MCF 10A (cell line): ENCODE data around the gene LRAT. TPM values are rescaled to one million over a fixed set of nuclear protein-coding genes. Genes with fewer than 3 reads are reported as not detected.
A peak's percentile ranks its signal among the peaks of the same experiment; 100 is the strongest.

ENCODE experiments used
- BruUV-seq: library from RNA; stranded (reverse); fragments of 400-500 nt; replicated peaks from 2 replicates; lab custom pipeline; 2021; lab: Mats Ljungman, UMichigan
- CTCF ChIA-PET: fragments of 300-600 bp; sonication (Branson Sonifier 250); formaldehyde crosslinking; extraction: SDS; loops from one replicate; lab custom pipeline; 2021; ENCODE audit warnings: antibody characterized with exemption, inconsistent platforms; lab: Yijun Ruan, JAX
- POLR2A ChIA-PET: fragments of 300-600, 350-650 bp; sonication (Branson Sonifier 250); formaldehyde crosslinking; extraction: SDS; loops from one replicate; lab custom pipeline; 2020; ENCODE audit warnings: antibody characterized with exemption, inconsistent platforms; lab: Yijun Ruan, JAX
- DNase-seq: peaks from one replicate; pipeline ENCODE4 v3.0.0-alpha.2; 2018; ENCODE audit not compliant: unreplicated experiment
- H3K27ac Mint-ChIP-seq: one replicate; pipeline ENCODE4 v1.8.0; 2022; ENCODE audit warnings: mild to moderate bottlenecking, low read depth, mixed read lengths; ENCODE audit not compliant: unreplicated experiment
- H3K27me3 Mint-ChIP-seq: one replicate; pipeline ENCODE4 v1.8.0; 2022; ENCODE audit warnings: mixed read lengths; ENCODE audit not compliant: insufficient read depth, unreplicated experiment
- H3K36me3 Mint-ChIP-seq: one replicate; pipeline ENCODE4 v1.8.0; 2022; ENCODE audit warnings: mild to moderate bottlenecking, moderate library complexity, mixed read lengths; ENCODE audit not compliant: insufficient read depth, unreplicated experiment
- H3K4me1 Mint-ChIP-seq: one replicate; pipeline ENCODE4 v1.8.0; 2022; ENCODE audit warnings: mixed read lengths; ENCODE audit not compliant: insufficient read depth, unreplicated experiment
- H3K4me3 Mint-ChIP-seq: one replicate; pipeline ENCODE4 v1.8.0; 2022; ENCODE audit warnings: mild to moderate bottlenecking, moderate library complexity, mixed read lengths; ENCODE audit not compliant: unreplicated experiment
- H3K9me3 Mint-ChIP-seq: one replicate; pipeline ENCODE4 v1.8.0; 2022; ENCODE audit warnings: mixed read lengths; ENCODE audit not compliant: unreplicated experiment
- CTCF ChIP-seq: fragments of 200-600 bp; IDR thresholded peaks from one replicate; pipeline ENCODE4 v1.8.0; 2022; ENCODE audit warnings: antibody characterized with exemption, mild to moderate bottlenecking; ENCODE audit not compliant: unreplicated experiment
- intact Hi-C: fragments of 100-400 bp; cut with micrococcal nuclease; formaldehyde crosslinking; loops from 2 replicates; pipeline ENCODE4 v1.14.1; 2022
- total RNA-seq: library from RNA; stranded (reverse); gene quantifications from 2 replicates; pipeline ENCODE4 v1.2.3, GENCODE V29; 2022

The LRAT gene
- total RNA-seq, 1 experiment from 2014 or later: 5.8 TPM

DNA sequence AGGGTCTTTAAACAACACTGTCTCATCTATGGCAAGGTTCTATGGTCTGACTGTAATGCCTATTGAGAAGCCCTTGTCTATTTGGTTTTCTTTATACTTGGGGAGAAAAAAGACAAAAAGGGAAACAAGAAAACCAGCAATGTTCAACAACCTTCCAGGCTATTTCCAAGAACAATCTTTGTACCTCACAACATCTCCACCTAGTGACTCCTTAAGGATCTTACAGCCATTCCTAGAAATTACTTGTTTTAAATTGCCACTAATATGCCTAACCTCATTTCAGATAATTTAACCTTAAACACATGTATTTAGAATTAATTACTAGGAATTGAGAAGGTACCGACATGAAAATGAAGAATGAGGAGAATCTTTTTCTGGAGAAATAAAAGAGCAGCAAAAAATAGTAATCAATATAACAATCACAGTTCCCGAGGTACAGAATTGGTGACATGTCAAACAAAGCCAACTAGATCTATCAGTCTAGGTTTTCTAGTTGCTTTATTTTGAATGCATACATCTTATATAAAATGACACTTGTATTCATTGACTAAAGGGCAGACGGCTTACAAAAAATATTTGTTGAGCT, 35.7 kb downstream of the LRAT start:
- H3K27ac Mint-ChIP-seq: no peak overlapping the region
- H3K27me3 Mint-ChIP-seq: no peaks in the 10 kb centered on the region
- no peaks in the 10 kb centered on the region for H3K36me3 Mint-ChIP-seq
- intact Hi-C loops: loop anchor here (1.0 to 2.0 kb wide), 5 partner anchors 92 to 227 kb away; no protein-coding TSS in a partner anchor
- no peaks in the 10 kb centered on the region for H3K4me1 Mint-ChIP-seq
- H3K4me3 Mint-ChIP-seq: no peak overlapping the region
- peaks cover 8% of the 10 kb centered on the region for H3K9me3 Mint-ChIP-seq
- no TSS peak for BruUV-seq
- DNase-seq: peak; percentile 57
- CTCF ChIA-PET: interaction anchor here (0.6 to 5.5 kb wide), 23 partner anchors 12 to 544 kb away, joined by 3 to 117 read pairs (median 3); partner anchors contain the start of gene PLRG1
- POLR2A ChIA-PET: interaction anchor here (0.7 to 1.4 kb wide), 2 partner anchors 92 to 139 kb away, joined by 5 to 8 read pairs; no protein-coding TSS in a partner anchor
- peak; percentile 67 for TF ChIP-seq CTCF

DNA sequence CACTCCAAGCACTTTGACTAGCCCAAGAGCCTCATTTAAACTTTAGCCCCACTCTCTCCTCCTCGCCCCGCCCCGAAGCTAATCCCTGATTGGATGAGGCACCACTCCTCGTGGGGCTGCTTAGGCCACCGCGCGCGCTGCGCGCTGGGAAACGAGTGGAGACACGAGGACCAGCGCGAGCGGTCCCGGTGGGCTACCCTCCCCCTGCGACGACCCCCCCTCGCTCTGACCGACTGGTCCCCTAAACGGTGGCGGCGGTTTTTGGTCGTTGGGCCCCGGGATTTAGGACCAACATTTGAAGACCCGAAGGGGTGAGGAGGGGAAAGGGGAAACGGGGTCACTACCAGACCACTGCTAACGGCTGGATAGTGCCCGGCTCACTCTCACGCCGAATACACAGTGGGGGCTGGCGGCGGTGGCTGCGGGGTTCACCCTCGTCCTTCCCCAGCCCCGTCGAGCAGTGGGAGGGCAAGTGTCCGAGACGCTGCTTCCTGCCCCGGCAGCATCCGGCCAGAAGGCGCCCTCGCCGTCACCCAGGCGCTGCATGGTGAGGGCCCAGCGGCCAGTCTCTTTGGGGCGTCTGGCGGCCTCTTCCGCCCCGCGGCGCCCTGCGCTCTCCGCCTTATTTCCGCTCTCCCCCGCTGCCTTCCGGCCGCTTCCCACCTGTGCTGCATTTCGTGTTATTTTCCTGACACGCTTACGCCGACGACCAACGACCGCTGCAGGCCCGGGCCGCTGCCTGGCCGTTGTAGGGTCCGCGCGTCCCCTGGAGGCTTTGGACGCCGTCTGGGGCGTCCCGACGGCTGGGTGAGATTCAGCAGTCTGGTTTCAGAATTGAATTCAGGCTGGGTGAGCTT, 37.6 kb downstream of the LRAT start, which contains the start of gene RBM46:
RBM46 (plus strand) TSS at position 147 of the 857 bp plus-strand sequence. CDS start 15,481 bp downstream, outside the sequence.
- H3K27me3 Mint-ChIP-seq: no peaks in the 10 kb centered on the region
- no peak within 1 kb of the TSS for H3K27ac Mint-ChIP-seq
- no TSS peak for BruUV-seq
- no peak within 1 kb of the TSS for H3K4me3 Mint-ChIP-seq
- H3K4me1 Mint-ChIP-seq: no peaks in the 10 kb centered on the region
- CTCF ChIA-PET: interaction anchor here (0.6 to 5.5 kb wide), 14 partner anchors 12 to 231 kb away, joined by 3 to 117 read pairs (median 4); partner anchors contain the start of gene PLRG1
- intact Hi-C loops: no loop called here
- H3K9me3 Mint-ChIP-seq: peaks cover 4% of the 10 kb centered on the region
- DNase-seq: no peak
- no peaks in the 10 kb centered on the region for H3K36me3 Mint-ChIP-seq
- POLR2A ChIA-PET: interaction anchor here (0.6 kb wide), 1 partner anchor 26 kb away, joined by 3 read pairs; no protein-coding TSS in a partner anchor
- no peak for TF ChIP-seq CTCF

GRCh38 chr4:154781983-154782293, 38.1 kb downstream of the LRAT start:
- no peaks in the 10 kb centered on the region for H3K36me3 Mint-ChIP-seq
- POLR2A ChIA-PET: no interaction called here
- H3K4me1 Mint-ChIP-seq: no peaks in the 10 kb centered on the region
- no peaks in the 10 kb centered on the region for H3K27me3 Mint-ChIP-seq
- BruUV-seq: no TSS peak
- no peak for TF ChIP-seq CTCF
- H3K27ac Mint-ChIP-seq: no peak overlapping the region
- DNase-seq: no peak
- CTCF ChIA-PET: interaction anchor here (0.6 to 1.5 kb wide), 7 partner anchors 25 to 232 kb away, joined by 3 to 17 read pairs (median 4); partner anchors contain the start of gene PLRG1
- intact Hi-C loops: no loop called here
- H3K9me3 Mint-ChIP-seq: no peaks in the 10 kb centered on the region
- no peak overlapping the region for H3K4me3 Mint-ChIP-seq

Other genes starting within 250 kb of the LRAT start
- gene PLRG1, start 193.6 kb upstream of the LRAT start, total RNA-seq: 107 and 136 TPM in 2 replicates
- gene FGB, start 181.0 kb upstream of the LRAT start, total RNA-seq: not detected in 2 replicates
- gene FGA, start 153.3 kb upstream of the LRAT start, total RNA-seq: not detected in 2 replicates
- gene FGG, start 131.3 kb upstream of the LRAT start, total RNA-seq: 3.2 and 4.9 TPM in 2 replicates
- gene RBM46, start 37.3 kb downstream of the LRAT start, total RNA-seq: 0.21 and 0.29 TPM in 2 replicates